HUDEP-2 (cell line): ENCODE results near the gene DOCK1.

Source experiments
- DNase-seq, 76 experiments: peaks; one replicate each; lab custom pipeline; 2025; ENCODE audit not compliant: unreplicated experiment in 76 of 76; lab: John Stamatoyannopoulos, UW

The DOCK1 gene

GRCh38 chr10:126997801-126998590, 92.8 kb downstream of the DOCK1 start:
- no peak for DNase-seq

DNA sequence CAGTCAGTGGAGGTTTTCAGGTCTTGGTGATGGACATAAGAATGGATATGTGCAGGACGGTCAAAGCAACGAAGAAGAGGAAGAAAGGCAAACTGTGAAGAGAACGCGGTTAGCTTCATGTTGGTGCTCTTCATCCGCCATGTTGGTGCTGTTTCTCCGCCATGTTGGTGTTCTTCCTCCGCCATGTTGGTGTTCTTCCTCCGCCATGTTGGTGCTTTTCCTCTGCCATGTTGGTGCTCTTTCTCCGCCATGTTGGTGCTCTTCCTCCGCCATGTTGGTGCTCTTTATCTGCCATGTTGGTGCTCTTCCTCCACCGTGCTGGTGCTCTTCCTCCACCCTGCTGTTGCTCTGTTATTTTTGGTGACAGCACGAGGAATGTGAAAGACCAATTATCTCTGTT, 95.4 kb downstream of the DOCK1 start:
- no peak for DNase-seq

- no peak for DNase-seq
Observed at GRCh38 chr10:127003032-127003685, 97.9 kb downstream of the DOCK1 start.

DNA sequence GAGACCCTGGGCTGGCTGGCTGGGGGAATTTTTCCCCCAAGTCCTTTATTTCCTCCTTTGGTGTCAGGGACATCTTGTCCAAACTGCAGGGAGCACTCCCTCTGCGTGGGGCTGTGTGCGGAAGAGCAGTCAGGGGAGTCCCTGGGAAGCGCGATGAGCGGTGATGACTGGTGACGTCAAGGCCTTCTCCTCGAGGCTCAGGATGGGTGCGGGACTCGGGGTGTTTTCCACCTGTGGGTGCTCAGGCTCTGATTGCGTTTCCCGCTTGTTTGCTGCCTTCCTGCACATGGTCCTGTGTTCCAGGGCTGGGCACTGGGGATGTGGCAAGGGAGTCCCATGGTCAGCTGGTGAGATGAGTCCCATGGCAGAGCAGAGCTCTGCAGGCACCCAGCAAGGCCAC, 101.2 kb downstream of the DOCK1 start:
- DNase-seq, result no peak

DNA sequence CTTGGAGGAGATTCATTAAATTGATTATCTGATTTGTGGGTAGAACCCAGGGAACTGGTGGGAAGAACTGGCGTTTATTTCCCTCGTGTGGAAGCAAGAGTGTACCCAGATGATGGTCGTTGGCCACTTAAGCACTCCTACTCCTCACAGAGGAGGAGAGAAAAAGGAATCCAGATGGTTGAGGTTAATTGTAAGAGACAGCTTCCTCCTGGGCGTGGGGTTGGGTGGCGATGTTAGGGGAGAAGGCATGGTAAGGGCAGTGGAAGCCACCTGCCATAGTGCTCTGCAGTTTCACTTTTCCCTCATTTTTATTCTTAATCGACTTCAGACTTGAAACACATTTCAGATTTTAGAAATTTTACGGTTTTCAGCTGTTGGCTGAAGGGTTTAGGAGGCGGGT, 104.1 kb downstream of the DOCK1 start:
- DNase-seq, result no peak

- no peak for DNase-seq
Observed at GRCh38 chr10:127011174-127011573, 105.9 kb downstream of the DOCK1 start.

GRCh38 chr10:127012071-127012768, 107.0 kb downstream of the DOCK1 start:
- DNase-seq, result no peak

GRCh38 chr10:127012769-127013152, 107.5 kb downstream of the DOCK1 start:
- DNase-seq, result peak in 5 of 76 experiments; percentile 2 to 7 (median 3)

- DNase-seq, result no peak
Observed at GRCh38 chr10:127013211-127013656, 108.0 kb downstream of the DOCK1 start.

GRCh38 chr10:127013691-127014473, 108.7 kb downstream of the DOCK1 start:
- no peak for DNase-seq

- no peak for DNase-seq
Observed at GRCh38 chr10:127014671-127015070, 109.4 kb downstream of the DOCK1 start.

- no peak for DNase-seq
Observed at GRCh38 chr10:127015373-127015772, 110.1 kb downstream of the DOCK1 start.

DNA sequence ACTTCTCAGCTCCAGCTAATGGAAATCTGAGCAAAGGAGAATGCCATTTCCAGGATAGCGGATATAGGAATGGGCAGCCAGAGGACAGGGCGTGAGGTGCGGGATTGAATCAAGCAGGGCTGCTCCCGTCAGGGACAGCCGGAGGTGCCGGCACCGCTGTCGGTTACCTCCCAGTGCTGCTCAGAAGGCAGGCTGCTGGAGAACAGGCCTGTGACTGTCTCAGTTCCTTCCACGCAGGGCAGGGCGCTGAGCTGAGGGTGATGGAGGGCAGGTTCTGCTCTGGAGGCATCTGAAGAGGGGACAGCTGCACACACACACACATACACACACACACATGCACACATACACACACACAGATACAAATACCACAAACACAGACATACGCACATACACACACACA, 111.1 kb downstream of the DOCK1 start:
- DNase-seq, result no peak

DNA sequence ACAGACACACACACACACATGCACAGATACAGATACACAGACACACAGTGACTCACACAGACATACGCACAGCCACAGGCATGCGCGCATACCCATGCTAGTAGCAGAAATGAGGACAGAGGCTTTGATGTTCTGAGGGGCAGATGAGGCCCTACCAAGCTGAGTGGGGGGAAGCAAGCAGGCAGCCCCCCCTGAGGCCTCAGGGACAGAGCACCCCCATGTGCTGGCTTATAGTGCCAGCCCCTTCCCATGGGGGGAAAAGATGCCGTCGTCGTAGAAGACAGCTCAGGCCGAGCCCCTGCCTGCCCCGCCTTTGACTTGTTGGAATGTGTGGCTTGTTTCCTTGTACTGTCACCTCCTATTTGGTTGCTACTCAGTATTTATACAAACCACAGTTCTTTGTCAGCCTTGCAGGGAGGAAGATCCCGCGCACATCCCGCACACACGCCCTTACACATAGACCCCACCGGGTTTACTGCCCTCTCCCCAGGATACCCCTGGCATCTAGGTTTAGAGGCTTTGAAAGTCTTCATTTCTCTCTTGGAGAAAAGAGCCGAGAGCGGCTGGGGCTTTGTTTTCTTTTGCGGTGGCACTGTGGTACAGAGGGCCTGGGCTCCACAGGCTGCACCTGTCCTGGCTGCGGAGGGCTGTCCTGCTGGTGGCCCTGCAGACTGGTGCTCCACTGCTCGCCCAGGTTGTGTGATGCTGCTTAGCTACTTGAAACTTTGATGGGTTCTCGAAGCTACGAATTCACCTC, 112.5 kb downstream of the DOCK1 start:
- DNase-seq, result no peak

GRCh38 chr10:127018298-127018650, 113.0 kb downstream of the DOCK1 start:
- DNase-seq, result no peak

DNA sequence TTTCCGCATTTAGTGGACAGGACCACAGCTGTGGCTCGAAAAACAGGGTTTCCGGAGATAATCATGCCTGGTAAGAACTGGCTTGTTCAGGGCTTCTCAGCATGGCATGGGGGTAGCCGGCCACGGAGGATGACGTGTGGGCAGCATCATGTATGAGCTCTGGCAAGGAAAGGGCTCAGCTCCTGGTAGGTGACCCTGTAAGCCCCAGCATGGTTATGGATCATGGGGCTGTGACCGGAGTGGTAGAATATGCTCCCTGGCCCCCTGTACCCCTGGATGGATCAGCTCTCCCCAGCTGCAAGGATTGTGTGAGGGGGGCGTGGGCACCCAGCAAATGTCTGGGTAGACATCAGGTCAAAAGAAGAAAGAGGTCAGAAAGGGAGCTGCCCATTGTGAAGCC, 113.5 kb downstream of the DOCK1 start:
- no peak for DNase-seq

DNA sequence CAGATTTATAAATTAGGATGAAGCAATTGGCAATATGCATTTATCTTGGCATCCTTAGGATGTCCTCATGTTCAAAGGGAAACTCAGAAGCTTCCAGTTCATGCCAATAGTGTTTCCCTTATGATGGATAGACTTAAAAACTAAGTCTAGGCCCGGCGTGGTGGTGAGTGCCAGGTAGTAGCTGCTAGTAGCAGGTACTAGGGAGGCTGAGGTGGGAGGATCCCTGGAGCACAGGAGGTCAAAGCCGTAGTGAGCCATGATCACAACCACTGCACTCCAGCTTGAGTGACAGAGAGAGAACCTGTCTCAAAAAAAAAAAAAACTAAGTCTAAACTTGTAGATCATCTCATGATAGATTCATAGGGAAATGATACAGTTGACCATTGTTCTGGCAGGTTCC, 115.0 kb downstream of the DOCK1 start:
- no peak for DNase-seq

DNA sequence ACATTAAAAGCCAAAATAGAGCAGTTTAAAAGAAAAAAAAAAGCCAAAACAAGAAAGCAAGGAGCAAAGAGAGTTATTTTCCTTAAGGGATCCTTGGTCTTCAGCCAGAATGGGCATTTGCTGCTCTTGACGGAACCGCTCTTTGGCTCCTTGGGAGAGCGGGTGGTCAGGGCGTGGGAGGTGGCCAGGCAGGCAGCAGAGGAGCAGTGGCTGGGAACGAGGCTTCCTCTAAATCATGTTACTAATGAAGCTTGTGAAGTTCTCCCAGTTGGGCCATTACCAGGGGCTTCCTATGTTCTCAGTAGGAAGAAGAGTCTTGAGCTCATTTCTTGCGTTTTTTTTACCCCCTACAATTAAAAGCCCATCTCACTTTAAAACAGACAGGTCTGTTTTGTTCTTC, 116.6 kb downstream of the DOCK1 start:
- no peak for DNase-seq

- DNase-seq, result no peak
Observed at GRCh38 chr10:127024685-127025435, 119.6 kb downstream of the DOCK1 start.

- DNase-seq, result no peak
Observed at GRCh38 chr10:127027786-127028185, 122.6 kb downstream of the DOCK1 start.
